Left ventricle myocardium inferior (tissue), 1 donor: ENCODE results near the gene SMIM35. TPM values are rescaled to one million over a fixed set of nuclear protein-coding genes. Genes with fewer than 3 reads are reported as not detected.

Experiments used
- DNase-seq: peaks from one replicate; pipeline ENCODE4 v3.0.0-alpha.2; 2020
- H3K27ac ChIP-seq: fragments of 200-600 bp; replicated peaks from 2 replicates; pipeline ENCODE4 v1.8.0; 2021
- H3K27me3 ChIP-seq: fragments of 200-600 bp; 2 replicates; pipeline ENCODE4 v1.8.0; 2021; ENCODE audit warnings: low read depth
- H3K36me3 ChIP-seq: fragments of 200-600 bp; 2 replicates; pipeline ENCODE4 v1.8.0; 2021
- H3K4me1 ChIP-seq: fragments of 200-600 bp; 2 replicates; pipeline ENCODE4 v1.8.0; 2021
- H3K4me3 ChIP-seq: fragments of 200-600 bp; 2 replicates; pipeline ENCODE4 v1.8.0; 2021; ENCODE audit warnings: mild to moderate bottlenecking, moderate library complexity
- H3K9me3 ChIP-seq: fragments of 200-600 bp; replicated peaks from 2 replicates; pipeline ENCODE4 v1.8.0; 2021
- CTCF ChIP-seq: fragments of 200-600 bp; IDR thresholded peaks from 2 replicates; pipeline ENCODE4 v1.8.0; 2021; ENCODE audit warnings: antibody characterized with exemption, mild to moderate bottlenecking, borderline replicate concordance
- intact Hi-C: fragments of 100-400 bp; cut with micrococcal nuclease; formaldehyde crosslinking; loops from one replicate; pipeline ENCODE4 v1.11.0; 2022
- total RNA-seq: library from RNA; stranded (reverse); fragmentation: NEBNext Ultra II Directional; extraction: Animal tissue kit (Norgen Biotek cat#: 25700); gene quantifications from one replicate; pipeline ENCODE4 v1.2.1, GENCODE V29; 2021
- donor health status: DM: no; HTN: yes; CAD: no; lungs with severe emphysema.

SMIM35 gene
- total RNA-seq, 1 donor from 2014 or later = not detected

GRCh38 chr11:118033443-118033842 lies 53.3 kb downstream of the SMIM35 start:
- no peak for DNase-seq
- TF ChIP-seq CTCF = no peak
- Histone ChIP-seq H3K27me3 (peaks cover 15% of the 10 kb centered on the region), H3K9me3 (no peaks in the 10 kb centered on the region), H3K4me1 (no peaks in the 10 kb centered on the region), H3K36me3 (no peaks in the 10 kb centered on the region), H3K4me3 (no peak overlapping the region), H3K27ac (no peak overlapping the region)
- intact Hi-C loops = no loop called here

- H3K4me1 ChIP-seq = no peaks in the 10 kb centered on the region
- TF ChIP-seq CTCF = no peak
Measured at GRCh38 chr11:118028626-118029025, 58.1 kb downstream of the SMIM35 start.

GRCh38 chr11:118027694-118028093 lies 59.1 kb downstream of the SMIM35 start:
- no peak for DNase-seq
- Histone ChIP-seq H3K9me3 (peaks cover 8% of the 10 kb centered on the region), H3K4me3 (no peak overlapping the region), H3K4me1 (no peaks in the 10 kb centered on the region), H3K27ac (no peak overlapping the region), H3K27me3 (peaks cover 24% of the 10 kb centered on the region), H3K36me3 (no peaks in the 10 kb centered on the region)
- no peak for TF ChIP-seq CTCF
- intact Hi-C loops = no loop called here

More at GRCh38 chr11:118028626-118029025, 58.1 kb downstream of the SMIM35 start:
- H3K4me3 ChIP-seq = no peak overlapping the region
- no peak for DNase-seq
- H3K27me3 ChIP-seq = peaks cover 24% of the 10 kb centered on the region
- intact Hi-C loops = no loop called here
- no peak overlapping the region for H3K27ac ChIP-seq
- no peaks in the 10 kb centered on the region for H3K36me3 ChIP-seq
- peaks cover 8% of the 10 kb centered on the region for H3K9me3 ChIP-seq

- H3K4me1 ChIP-seq = no peaks in the 10 kb centered on the region
- peaks cover 24% of the 10 kb centered on the region for H3K27me3 ChIP-seq
- DNase-seq = no peak
- H3K4me3 ChIP-seq = no peak overlapping the region
- TF ChIP-seq CTCF = no peak
- intact Hi-C loops = no loop called here
- no peaks in the 10 kb centered on the region for H3K36me3 ChIP-seq
- no peak overlapping the region for H3K27ac ChIP-seq
- H3K9me3 ChIP-seq = peaks cover 27% of the 10 kb centered on the region
Measured at GRCh38 chr11:118021146-118021545, 65.6 kb downstream of the SMIM35 start.

GRCh38 chr11:118018401-118018800 lies 68.4 kb downstream of the SMIM35 start:
- no peak for DNase-seq
- TF ChIP-seq CTCF = no peak
- peaks cover 35% of the 10 kb centered on the region for H3K27me3 ChIP-seq
- H3K4me3 ChIP-seq = no peak overlapping the region
- H3K4me1 ChIP-seq = no peaks in the 10 kb centered on the region
- no peak overlapping the region for H3K27ac ChIP-seq
- peaks cover 21% of the 10 kb centered on the region for H3K9me3 ChIP-seq
- no peaks in the 10 kb centered on the region for H3K36me3 ChIP-seq
- intact Hi-C loops = no loop called here
